RWPE1 (cell line): Measurements from ENCODE around the gene ADAM12.

Experiments used
- CTCF ChIA-PET: fragments of 350-600 bp; sonication (Branson Sonifier 250); formaldehyde crosslinking; extraction: SDS; loops from one replicate; lab custom pipeline; 2021; lab: Yijun Ruan, JAX
- POLR2A ChIA-PET: fragments of 400-600 bp; formaldehyde crosslinking; extraction: SDS; loops from one replicate; lab custom pipeline; 2020; ENCODE audit warnings: antibody characterized with exemption; ENCODE audit not compliant: low non-redundant PET; lab: Yijun Ruan, JAX
- DNase-seq: peaks from one replicate; pipeline ENCODE4 v3.0.0; 2012; ENCODE audit warnings: low spot score
- H3K27ac ChIP-seq: fragments of 450-650 bp; 2 replicates; pipeline ENCODE4 v1.5.1; 2017
- TF ChIP-seq, protein P1 (sequence below): fragments of 450-650 bp; conservative IDR thresholded peaks from 2 replicates; pipeline ENCODE4 v1.5.1; 2017; ENCODE audit warnings: low read depth, mild to moderate bottlenecking

Gene ADAM12

DNA sequence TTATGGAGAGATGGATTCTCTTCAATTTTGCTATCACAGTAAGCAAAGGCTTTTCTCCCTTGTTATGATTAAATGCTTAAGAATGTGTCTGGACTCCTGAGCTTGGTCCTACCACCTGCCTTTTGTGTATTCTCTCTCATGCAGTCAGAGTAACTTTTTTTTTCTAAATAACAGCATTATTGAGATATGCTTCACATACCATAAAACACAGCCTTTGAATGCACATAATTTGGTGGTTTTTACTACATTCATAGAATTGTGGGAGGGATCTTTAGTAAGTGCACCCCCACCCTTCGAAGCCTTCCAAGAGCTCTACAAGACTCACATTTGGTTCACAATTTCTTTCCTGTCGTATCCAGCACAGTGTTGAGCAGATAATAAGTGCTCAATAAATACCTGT, 175.5 kb downstream of the ADAM12 start:
- CTCF ChIA-PET = no interaction called here
- no peak overlapping the region for H3K27ac ChIP-seq
- no peak for DNase-seq
- POLR2A ChIA-PET = no interaction called here
- TF ChIP-seq, protein P1, sequence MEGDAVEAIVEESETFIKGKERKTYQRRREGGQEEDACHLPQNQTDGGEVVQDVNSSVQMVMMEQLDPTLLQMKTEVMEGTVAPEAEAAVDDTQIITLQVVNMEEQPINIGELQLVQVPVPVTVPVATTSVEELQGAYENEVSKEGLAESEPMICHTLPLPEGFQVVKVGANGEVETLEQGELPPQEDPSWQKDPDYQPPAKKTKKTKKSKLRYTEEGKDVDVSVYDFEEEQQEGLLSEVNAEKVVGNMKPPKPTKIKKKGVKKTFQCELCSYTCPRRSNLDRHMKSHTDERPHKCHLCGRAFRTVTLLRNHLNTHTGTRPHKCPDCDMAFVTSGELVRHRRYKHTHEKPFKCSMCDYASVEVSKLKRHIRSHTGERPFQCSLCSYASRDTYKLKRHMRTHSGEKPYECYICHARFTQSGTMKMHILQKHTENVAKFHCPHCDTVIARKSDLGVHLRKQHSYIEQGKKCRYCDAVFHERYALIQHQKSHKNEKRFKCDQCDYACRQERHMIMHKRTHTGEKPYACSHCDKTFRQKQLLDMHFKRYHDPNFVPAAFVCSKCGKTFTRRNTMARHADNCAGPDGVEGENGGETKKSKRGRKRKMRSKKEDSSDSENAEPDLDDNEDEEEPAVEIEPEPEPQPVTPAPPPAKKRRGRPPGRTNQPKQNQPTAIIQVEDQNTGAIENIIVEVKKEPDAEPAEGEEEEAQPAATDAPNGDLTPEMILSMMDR = no peak

DNA sequence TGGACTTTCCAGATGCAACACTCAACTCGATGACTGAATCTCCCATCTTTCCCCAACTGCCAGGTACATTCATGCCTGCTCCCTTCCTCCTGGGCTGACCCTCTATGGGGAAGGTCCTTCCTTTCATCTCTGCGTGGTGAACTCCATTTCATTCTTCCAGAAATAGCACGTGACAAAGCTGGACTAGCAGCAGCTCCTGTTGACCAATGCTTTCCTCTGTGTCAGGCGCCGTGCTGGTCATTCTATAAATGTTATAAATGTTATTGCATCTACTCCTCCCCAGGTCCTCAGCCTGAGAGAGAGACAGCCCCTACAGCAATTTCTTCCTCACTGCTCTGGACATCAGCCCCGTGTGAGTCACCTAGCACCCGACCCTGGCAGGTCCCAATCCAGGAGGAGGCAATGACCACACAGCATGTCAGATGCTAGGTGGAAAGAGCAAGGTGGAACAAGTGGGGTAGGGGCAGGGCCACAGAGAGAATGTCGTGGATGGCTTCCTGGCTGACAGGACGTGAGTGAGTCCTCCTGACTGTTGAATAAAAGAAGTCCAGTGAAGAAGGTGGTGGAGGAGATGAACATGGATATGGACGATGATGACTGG, 178.1 kb downstream of the ADAM12 start:
- TF ChIP-seq, protein P1 = no peak
- no peak for DNase-seq
- H3K27ac ChIP-seq = no peak overlapping the region
- CTCF ChIA-PET = no interaction called here
- POLR2A ChIA-PET = no interaction called here

DNA sequence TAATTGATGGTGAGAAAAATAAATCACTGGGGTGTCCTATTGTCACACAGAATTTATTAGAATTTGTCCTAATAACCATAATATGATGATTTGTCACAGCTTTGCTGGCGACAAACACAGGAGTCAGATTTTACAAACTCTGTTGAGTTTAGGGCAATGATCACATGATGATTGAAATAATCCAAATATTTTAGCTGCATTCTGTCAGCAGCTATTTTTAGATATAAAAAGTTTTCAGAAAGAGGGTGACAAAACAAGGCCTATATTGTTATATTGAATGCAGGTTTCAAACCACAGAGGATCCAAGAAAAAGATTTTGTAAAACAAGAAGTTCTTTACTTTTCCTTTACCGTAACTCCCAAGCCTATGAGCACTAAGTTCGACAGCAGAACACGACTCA, 178.8 kb downstream of the ADAM12 start:
- H3K27ac ChIP-seq = no peak overlapping the region
- ChIA-PET POLR2A (no interaction called here), CTCF (no interaction called here)
- no peak for DNase-seq
- TF ChIP-seq, protein P1 = no peak

- CTCF ChIA-PET = interaction anchor here (0.8 kb wide), 1 partner anchor 118 kb away, joined by 3 read pairs; no protein-coding TSS in a partner anchor
- POLR2A ChIA-PET = no interaction called here
- DNase-seq = no peak
- H3K27ac ChIP-seq = no peak overlapping the region
- TF ChIP-seq, protein P1 = no peak
Measured at GRCh38 chr10:126208726-126209302, 179.5 kb downstream of the ADAM12 start.

- H3K27ac ChIP-seq = no peak overlapping the region
- DNase-seq = no peak
- CTCF ChIA-PET = interaction anchor here (0.8 kb wide), 1 partner anchor 117 kb away, joined by 3 read pairs; no protein-coding TSS in a partner anchor
- POLR2A ChIA-PET = no interaction called here
- TF ChIP-seq, protein P1 = no peak
Measured at GRCh38 chr10:126207851-126208250, 180.4 kb downstream of the ADAM12 start.

DNA sequence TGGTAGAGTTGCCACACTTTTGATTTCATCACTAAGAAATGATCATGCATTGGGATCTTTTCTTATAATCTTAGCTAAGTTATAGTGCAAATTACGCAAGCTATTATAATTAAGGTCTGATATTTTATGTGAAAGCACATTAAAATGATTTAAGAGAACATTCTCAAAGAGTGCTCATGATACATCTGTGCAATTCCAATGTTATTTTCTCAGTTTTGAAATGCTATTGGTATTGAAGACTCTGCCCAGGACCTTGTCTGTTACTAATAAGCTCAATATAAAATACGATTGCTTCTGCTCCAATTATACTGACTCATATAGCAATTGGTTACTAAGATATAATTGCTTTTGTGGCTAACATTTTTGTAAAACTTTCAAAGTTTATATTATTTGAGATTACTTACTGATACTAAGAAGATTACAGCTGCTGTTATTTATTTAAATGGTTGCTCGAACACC, 180.9 kb downstream of the ADAM12 start:
- no peak overlapping the region for H3K27ac ChIP-seq
- no peak for DNase-seq
- ChIA-PET POLR2A (no interaction called here), CTCF (no interaction called here)
- TF ChIP-seq, protein P1 = no peak
